Mesendoderm (in vitro differentiated cells): ENCODE results near the gene NTRK2.

ENCODE experiments used
- DNase-seq: peaks from one replicate; pipeline ENCODE4 v3.0.0; 2013
- H2AK5ac ChIP-seq: 2 replicates; pipeline ENCODE4 v1.6.1; 2013; ENCODE audit warnings: low read length, inconsistent platforms
- H2BK120ac ChIP-seq: 2 replicates; pipeline ENCODE4 v1.6.1; 2013; ENCODE audit warnings: low read depth, mild to moderate bottlenecking, low read length, moderate library complexity, mixed read lengths
- H2BK15ac ChIP-seq: replicated peaks from 2 replicates; pipeline ENCODE4 v1.6.1; 2013; ENCODE audit warnings: low read depth, mild to moderate bottlenecking, moderate library complexity
- H2BK5ac ChIP-seq: 2 replicates; pipeline ENCODE4 v1.6.1; 2013; ENCODE audit warnings: low read length, inconsistent platforms
- H3K18ac ChIP-seq: 2 replicates; pipeline ENCODE4 v1.6.1; 2013; ENCODE audit warnings: mild to moderate bottlenecking, low read length, mixed read lengths
- H3K23ac ChIP-seq: one replicate; pipeline ENCODE4 v1.6.1; 2013; ENCODE audit warnings: low read length
- H3K27ac ChIP-seq: 2 replicates; pipeline ENCODE4 v1.5.1; 2013; ENCODE audit warnings: low read depth, mild to moderate bottlenecking, inconsistent platforms, low read length, moderate library complexity
- H3K27me3 ChIP-seq: 2 replicates; pipeline ENCODE4 v1.6.1; 2013; ENCODE audit warnings: low read length, control low read depth, mild to moderate bottlenecking, inconsistent platforms; ENCODE audit not compliant: insufficient read depth, poor library complexity
- H3K36me3 ChIP-seq: 2 replicates; pipeline ENCODE4 v1.6.1; 2013; ENCODE audit warnings: low read length, inconsistent platforms; ENCODE audit not compliant: control insufficient read depth, insufficient read depth
- H3K4ac ChIP-seq: one replicate; pipeline ENCODE4 v1.6.1; 2013; ENCODE audit warnings: low read depth, mild to moderate bottlenecking, low read length, moderate library complexity
- H3K4me1 ChIP-seq: 2 replicates; pipeline ENCODE4 v1.6.1; 2013; ENCODE audit warnings: low read depth, low read length, inconsistent platforms; ENCODE audit not compliant: control insufficient read depth
- H3K4me2 ChIP-seq: 2 replicates; pipeline ENCODE4 v1.6.1; 2013; ENCODE audit warnings: low read length
- H3K4me3 ChIP-seq: 2 replicates; pipeline ENCODE4 v1.5.1; 2013; ENCODE audit warnings: mild to moderate bottlenecking, low read length
- H3K56ac ChIP-seq: one replicate; pipeline ENCODE4 v1.6.1; 2013; ENCODE audit warnings: low read length
- H3K79me1 ChIP-seq: 2 replicates; pipeline ENCODE4 v1.6.1; 2013; ENCODE audit warnings: low read length, inconsistent platforms
- H3K79me2 ChIP-seq: 2 replicates; pipeline ENCODE4 v1.6.1; 2013; ENCODE audit warnings: mild to moderate bottlenecking, low read length; ENCODE audit not compliant: control insufficient read depth, insufficient read depth
- H3K9ac ChIP-seq: 2 replicates; pipeline ENCODE4 v1.6.1; 2013; ENCODE audit warnings: low read length, inconsistent platforms
- H4K5ac ChIP-seq: one replicate; pipeline ENCODE4 v1.6.1; 2013; ENCODE audit warnings: low read length
- H4K8ac ChIP-seq: one replicate; pipeline ENCODE4 v1.6.1; 2013; ENCODE audit warnings: low read depth, mild to moderate bottlenecking, control low read depth, low read length, moderate library complexity
- WGBS: extraction: QIAGEN DNeasy Blood & Tissue Kit; methylation state at CpG from one replicate; pipeline ENCODE4 v1.1.7; 2013; ENCODE audit warnings: low lambda C conversion rate, missing lambda C conversion rate; ENCODE audit not compliant: insufficient coverage; ENCODE audit errors: extremely low coverage; 5-methylcytosine and 5-hydroxymethylcytosine counted together

Gene NTRK2

DNA sequence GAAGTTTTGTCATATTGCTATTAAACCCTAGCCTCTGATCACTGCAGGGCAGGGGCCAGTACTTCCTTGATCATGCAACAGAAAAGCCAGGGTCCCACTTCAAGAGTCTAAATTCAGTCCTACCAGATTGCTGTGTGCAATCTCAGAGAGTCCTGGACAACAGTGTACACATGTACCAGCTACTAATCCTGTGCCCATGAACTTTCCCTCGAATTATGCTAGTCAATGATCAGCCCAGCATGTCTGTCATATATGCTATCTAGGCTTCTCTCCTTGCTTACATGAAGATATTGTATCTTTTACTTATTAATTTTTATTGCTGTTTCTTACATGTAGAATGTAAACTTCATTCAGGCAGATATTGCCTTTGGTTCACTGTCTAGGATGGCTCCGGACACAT is 367.0 kb downstream of the NTRK2 start:
- no peak overlapping the region for H2AK5ac ChIP-seq
- H3K36me3 ChIP-seq, result no peaks in the 10 kb centered on the region
- no peak overlapping the region for H3K23ac ChIP-seq
- no peak overlapping the region for H3K9ac ChIP-seq
- no peaks in the 10 kb centered on the region for H3K27me3 ChIP-seq
- no peak overlapping the region for H3K27ac ChIP-seq
- no peak overlapping the region for H4K5ac ChIP-seq
- no peak overlapping the region for H2BK5ac ChIP-seq
- H3K4ac ChIP-seq, result no peak overlapping the region
- no peaks in the 10 kb centered on the region for H3K4me1 ChIP-seq
- no peak overlapping the region for H2BK15ac ChIP-seq
- WGBS, result no CpG with 5 or more reads among the region's 2 CpGs
- H4K8ac ChIP-seq, result no peak overlapping the region
- H3K79me1 ChIP-seq, result no peaks in the 10 kb centered on the region
- no peak for DNase-seq
- H3K4me3 ChIP-seq, result no peak overlapping the region
- no peak overlapping the region for H2BK120ac ChIP-seq
- H3K18ac ChIP-seq, result no peak overlapping the region
- H3K56ac ChIP-seq, result no peak overlapping the region
- H3K79me2 ChIP-seq, result no peaks in the 10 kb centered on the region
- no peak overlapping the region for H3K4me2 ChIP-seq

DNA sequence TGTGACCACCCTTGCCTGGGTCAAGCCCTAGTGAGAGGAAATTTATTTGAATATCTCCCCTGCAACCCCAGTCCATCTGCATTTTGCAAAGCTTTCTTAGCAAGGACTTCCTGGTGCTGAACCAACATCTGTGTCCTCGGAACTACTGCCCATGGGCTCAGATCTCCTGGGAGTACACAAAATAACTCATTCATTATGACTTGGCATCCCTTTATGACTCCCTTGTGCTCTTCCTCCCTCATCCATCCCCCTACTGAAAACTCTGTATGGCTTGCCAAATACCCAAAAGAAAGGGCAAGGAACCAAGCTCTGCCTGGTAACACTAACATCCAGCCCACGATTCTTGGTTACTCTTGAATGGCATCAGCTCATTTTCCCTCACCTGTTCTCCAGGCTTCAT is 368.5 kb downstream of the NTRK2 start:
- H3K79me2 ChIP-seq, result no peaks in the 10 kb centered on the region
- no peak overlapping the region for H3K4me2 ChIP-seq
- H3K56ac ChIP-seq, result no peak overlapping the region
- no peak overlapping the region for H3K23ac ChIP-seq
- H2BK120ac ChIP-seq, result no peak overlapping the region
- no peak overlapping the region for H3K4ac ChIP-seq
- H3K36me3 ChIP-seq, result no peaks in the 10 kb centered on the region
- DNase-seq, result no peak
- H3K9ac ChIP-seq, result no peak overlapping the region
- H2BK5ac ChIP-seq, result no peak overlapping the region
- no CpG with 5 or more reads among the region's 2 CpGs for WGBS
- no peak overlapping the region for H4K8ac ChIP-seq
- no peak overlapping the region for H2BK15ac ChIP-seq
- no peak overlapping the region for H3K27ac ChIP-seq
- no peak overlapping the region for H3K18ac ChIP-seq
- H2AK5ac ChIP-seq, result no peak overlapping the region
- no peaks in the 10 kb centered on the region for H3K27me3 ChIP-seq
- H4K5ac ChIP-seq, result no peak overlapping the region
- no peaks in the 10 kb centered on the region for H3K79me1 ChIP-seq
- no peaks in the 10 kb centered on the region for H3K4me1 ChIP-seq
- no peak overlapping the region for H3K4me3 ChIP-seq

DNA sequence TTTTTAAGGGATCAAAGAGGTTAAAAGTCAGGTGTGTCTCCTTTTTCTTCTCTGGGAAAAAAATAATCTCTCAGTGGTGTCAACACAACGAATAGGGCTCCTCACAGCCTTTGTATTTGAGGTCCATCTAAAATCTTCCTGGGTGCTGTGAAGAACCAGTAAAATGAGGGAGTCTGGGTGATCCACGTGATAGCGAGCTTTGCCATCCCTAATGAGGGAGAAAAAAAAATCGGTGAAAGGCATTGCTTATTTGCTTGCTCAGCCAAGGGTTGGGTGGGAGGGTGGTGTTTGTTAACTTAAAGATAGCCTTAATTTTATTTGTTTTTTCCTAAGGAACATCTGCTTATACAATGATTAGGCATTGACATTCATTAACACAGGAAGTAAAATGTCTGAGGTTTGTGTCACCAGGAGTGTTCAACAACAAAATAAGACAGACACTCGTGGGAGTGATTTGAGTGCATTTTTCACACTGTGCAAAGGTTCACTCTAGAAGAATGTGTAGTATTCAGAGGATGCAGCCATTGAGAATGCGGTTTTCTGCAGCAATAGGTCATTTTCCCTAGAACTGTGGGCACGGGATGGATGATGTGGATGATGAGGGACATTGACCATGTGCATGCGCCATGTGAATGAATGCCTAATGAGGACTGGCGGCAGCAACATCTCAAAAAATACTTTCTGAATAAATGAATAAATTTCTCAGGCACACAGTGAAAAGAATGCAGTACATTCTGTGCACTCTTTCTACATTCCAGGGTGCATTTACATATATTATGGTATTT is 369.5 kb downstream of the NTRK2 start:
- Histone ChIP-seq H2AK5ac (no peak overlapping the region), H3K27ac (no peak overlapping the region), H3K23ac (no peak overlapping the region), H3K79me2 (no peaks in the 10 kb centered on the region), H4K8ac (no peak overlapping the region), H3K9ac (no peak overlapping the region), H4K5ac (no peak overlapping the region), H3K4me1 (no peaks in the 10 kb centered on the region), H3K56ac (no peak overlapping the region), H2BK15ac (no peak overlapping the region), H2BK120ac (no peak overlapping the region), H3K18ac (no peak overlapping the region), H2BK5ac (no peak overlapping the region), H3K4me2 (no peak overlapping the region), H3K36me3 (no peaks in the 10 kb centered on the region), H3K4ac (no peak overlapping the region), H3K27me3 (no peaks in the 10 kb centered on the region), H3K4me3 (no peak overlapping the region), H3K79me1 (no peaks in the 10 kb centered on the region)
- no CpG with 5 or more reads among the region's 9 CpGs for WGBS
- no peak for DNase-seq

DNA sequence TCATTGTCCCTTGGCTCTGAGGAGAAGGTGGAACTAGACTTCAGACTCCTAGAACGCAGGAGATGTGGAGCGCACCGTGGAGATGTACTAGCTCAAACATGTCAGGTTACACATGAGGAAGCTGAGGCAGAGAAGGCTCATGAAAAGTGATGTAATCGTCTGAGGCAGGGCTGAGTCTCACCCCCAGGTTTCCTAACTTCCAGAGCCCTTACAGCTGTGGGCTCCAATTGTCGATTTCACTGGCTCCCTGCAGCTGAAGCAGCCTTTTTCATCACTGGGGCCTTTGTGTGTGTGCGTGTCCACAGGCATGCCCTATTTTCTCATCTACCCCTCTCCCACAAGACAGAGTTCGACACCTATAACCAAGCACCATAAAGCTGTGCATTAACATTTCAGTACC is 370.6 kb downstream of the NTRK2 start:
- Histone ChIP-seq H2BK15ac (no peak overlapping the region), H3K79me1 (no peaks in the 10 kb centered on the region), H2BK120ac (no peak overlapping the region), H3K27me3 (no peaks in the 10 kb centered on the region), H3K18ac (no peak overlapping the region), H3K4me2 (no peak overlapping the region), H3K79me2 (no peaks in the 10 kb centered on the region), H4K8ac (no peak overlapping the region), H4K5ac (no peak overlapping the region), H2AK5ac (no peak overlapping the region), H3K27ac (no peak overlapping the region), H3K56ac (no peak overlapping the region), H3K9ac (no peak overlapping the region), H2BK5ac (no peak overlapping the region), H3K4me1 (no peaks in the 10 kb centered on the region), H3K4ac (no peak overlapping the region), H3K23ac (no peak overlapping the region), H3K36me3 (no peaks in the 10 kb centered on the region), H3K4me3 (no peak overlapping the region)
- DNase-seq, result no peak
- no CpG with 5 or more reads among the region's 7 CpGs for WGBS

DNA sequence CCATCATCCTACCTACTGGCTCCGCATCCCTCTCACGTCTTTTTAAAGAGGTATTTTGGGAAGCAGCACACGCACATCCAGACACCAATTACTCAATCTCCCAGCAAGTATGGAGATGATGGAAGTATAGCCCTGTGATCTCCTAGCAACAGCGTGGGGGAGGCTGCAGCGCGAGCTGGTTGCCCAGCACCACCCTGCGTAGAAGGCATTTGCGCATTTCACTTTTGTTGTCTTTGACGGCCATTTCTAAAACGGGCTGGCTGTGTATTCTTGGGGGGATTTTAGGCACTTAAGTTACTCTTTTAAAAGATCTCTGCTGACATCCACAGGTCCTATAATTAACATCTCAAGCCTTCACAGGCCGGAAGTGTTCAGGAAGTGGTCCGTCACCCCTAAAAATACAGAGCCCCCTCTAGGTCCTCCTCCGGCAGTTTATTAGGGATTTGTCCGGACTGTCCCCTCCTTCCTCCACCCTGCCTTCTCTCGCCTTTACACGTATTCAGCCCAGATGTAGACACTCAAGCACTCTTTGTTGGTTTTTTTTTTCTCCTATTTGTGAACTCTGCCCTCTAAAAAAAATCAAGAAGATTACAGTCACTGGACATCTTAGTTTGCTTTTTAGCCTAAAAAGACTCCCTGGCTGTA is 371.4 kb downstream of the NTRK2 start:
- H3K27ac ChIP-seq, result no peak overlapping the region
- DNase-seq, result no peak

More for the DNA sequence above, 371.4 kb downstream of the NTRK2 start:
- no peak overlapping the region for H3K4me3 ChIP-seq
- H3K4ac ChIP-seq, result no peak overlapping the region
- no peak overlapping the region for H2BK120ac ChIP-seq
- H3K79me2 ChIP-seq, result no peaks in the 10 kb centered on the region
- no peak overlapping the region for H2AK5ac ChIP-seq
- no peak overlapping the region for H3K4me2 ChIP-seq
- no peak overlapping the region for H4K8ac ChIP-seq
- WGBS, result no CpG with 5 or more reads among the region's 16 CpGs
- H4K5ac ChIP-seq, result no peak overlapping the region
- H2BK15ac ChIP-seq, result no peak overlapping the region
- no peak overlapping the region for H3K18ac ChIP-seq
- no peaks in the 10 kb centered on the region for H3K27me3 ChIP-seq
- H3K23ac ChIP-seq, result no peak overlapping the region
- H3K4me1 ChIP-seq, result no peaks in the 10 kb centered on the region
- H2BK5ac ChIP-seq, result no peak overlapping the region
- H3K79me1 ChIP-seq, result no peaks in the 10 kb centered on the region
- H3K9ac ChIP-seq, result no peak overlapping the region
- no peak overlapping the region for H3K56ac ChIP-seq
- H3K36me3 ChIP-seq, result no peaks in the 10 kb centered on the region
